GM23248 (cell line): ENCODE data around the gene FHOD3.

Experiments used
- EZH2 ChIP-seq: fragments of 200-600 bp; sonication (generic); IDR thresholded peaks from 2 replicates; pipeline ENCODE4 v1.6.1; 2018; ENCODE audit warnings: antibody characterized with exemption, mild to moderate bottlenecking; ENCODE audit not compliant: insufficient read depth, poor library complexity, severe bottlenecking
- EZH2phosphoT487 ChIP-seq: fragments of 200-600 bp; sonication (generic); IDR thresholded peaks from 2 replicates; pipeline ENCODE4 v1.6.1; 2018; ENCODE audit warnings: antibody characterized with exemption, moderate library complexity, mild to moderate bottlenecking, low read depth; ENCODE audit not compliant: insufficient read depth

GRCh38 chr18:36640021-36640952 lies 342.8 kb downstream of the FHOD3 start:
- TF ChIP-seq EZH2phosphoT487 (no peak), EZH2 (no peak)
